Measurements from ENCODE around the gene MYBPC1.
A peak's percentile ranks its signal among the peaks of the same experiment; 100 is the strongest.
"Not testable (repeated sequence)": the region's sequence is repeated elsewhere in the genome, so short reads cannot be mapped to it uniquely, and the experiment has no call there.

MYBPC1 gene

DNA sequence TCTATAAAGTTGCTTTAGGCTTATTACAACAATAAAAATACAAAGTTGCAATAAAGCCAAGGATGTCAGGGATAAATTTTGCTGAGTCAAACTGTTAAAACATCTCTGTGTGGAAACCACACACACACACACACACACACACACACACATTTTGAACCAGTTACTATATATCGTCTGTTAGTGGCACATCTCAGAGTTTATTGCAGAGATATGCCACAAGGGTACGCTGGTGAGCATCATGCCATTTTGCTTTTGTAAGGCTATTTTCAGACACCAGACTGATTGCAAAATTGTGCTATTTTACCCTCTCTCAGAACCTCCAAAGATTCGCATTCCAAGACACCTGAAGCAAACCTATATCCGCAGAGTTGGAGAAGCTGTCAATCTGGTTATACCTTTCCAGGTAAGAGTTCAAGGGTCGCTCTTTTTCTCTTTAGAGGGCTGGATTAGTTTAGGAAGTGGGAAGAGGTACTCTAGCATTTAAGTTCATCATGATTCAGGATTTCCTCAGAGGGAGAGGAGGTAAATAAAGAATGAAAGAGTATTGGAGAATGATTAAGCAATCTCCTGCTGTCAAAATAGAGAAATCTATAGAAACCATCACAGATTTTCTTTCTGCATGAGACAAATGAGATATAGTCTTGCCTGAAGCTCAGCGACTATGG lies 75.4 kb downstream of the MYBPC1 start:
- TF ChIP-seq, protein P1, sequence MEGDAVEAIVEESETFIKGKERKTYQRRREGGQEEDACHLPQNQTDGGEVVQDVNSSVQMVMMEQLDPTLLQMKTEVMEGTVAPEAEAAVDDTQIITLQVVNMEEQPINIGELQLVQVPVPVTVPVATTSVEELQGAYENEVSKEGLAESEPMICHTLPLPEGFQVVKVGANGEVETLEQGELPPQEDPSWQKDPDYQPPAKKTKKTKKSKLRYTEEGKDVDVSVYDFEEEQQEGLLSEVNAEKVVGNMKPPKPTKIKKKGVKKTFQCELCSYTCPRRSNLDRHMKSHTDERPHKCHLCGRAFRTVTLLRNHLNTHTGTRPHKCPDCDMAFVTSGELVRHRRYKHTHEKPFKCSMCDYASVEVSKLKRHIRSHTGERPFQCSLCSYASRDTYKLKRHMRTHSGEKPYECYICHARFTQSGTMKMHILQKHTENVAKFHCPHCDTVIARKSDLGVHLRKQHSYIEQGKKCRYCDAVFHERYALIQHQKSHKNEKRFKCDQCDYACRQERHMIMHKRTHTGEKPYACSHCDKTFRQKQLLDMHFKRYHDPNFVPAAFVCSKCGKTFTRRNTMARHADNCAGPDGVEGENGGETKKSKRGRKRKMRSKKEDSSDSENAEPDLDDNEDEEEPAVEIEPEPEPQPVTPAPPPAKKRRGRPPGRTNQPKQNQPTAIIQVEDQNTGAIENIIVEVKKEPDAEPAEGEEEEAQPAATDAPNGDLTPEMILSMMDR (IDR thresholded peaks at IDR 0.05; ENCODE audit: extremely low read depth, missing control alignments) = peak; percentile 40
- DNase-seq (ENCODE audit: low spot score) = peak; percentile 29

DNA sequence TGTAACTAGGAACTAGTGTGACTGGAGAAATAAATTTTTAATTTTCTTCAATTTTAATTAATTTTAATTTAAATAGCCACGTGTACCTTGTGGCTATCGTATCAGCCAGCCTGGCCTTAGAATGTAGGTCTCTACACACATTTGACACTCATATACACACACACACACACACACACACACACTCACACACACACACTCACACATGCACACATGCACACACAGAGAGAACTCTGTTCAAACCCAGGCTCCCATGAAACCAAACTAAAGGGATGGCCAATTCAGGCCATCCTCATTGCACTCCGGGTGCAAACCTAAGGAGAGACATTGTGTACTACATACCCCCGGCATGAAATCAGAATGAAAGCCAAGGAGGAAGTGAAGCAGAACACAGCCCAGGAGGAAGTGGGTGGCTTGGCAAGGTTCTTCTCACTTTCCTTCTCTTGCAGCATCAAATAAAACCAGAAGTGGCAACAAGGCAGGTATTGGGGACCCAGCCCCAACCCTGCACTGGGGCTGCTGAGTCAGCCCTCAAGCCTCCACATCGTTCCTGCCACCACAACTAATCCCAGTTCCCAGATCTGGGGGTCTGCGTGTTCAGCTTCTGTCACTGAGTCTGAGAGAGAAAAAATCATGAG lies 76.5 kb downstream of the MYBPC1 start:
- peak; percentile 13 for DNase-seq (ENCODE audit: low spot score)
- TF ChIP-seq, protein P1 (IDR thresholded peaks at IDR 0.05; ENCODE audit: extremely low read depth, missing control alignments) = no peak

DNA sequence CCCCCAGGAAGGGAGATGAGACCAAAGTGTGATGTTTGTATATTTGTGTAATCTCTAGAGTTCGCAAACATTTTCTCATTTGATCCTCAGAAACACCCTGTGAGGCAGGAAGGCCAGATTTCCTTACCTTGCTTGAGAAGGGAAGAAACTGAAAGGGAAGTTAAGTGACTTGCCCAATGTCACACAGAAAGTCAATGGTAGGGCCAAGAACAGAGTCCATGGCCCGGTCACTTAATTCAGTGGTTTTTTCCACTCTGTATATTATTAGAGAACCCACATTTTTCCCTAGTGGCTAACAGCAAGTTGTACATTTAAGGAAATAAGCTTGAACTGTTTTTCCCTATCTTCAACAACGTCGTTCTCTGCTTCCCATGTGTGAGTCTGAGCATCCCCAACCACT lies 77.1 kb downstream of the MYBPC1 start:
- TF ChIP-seq, protein P1 (IDR thresholded peaks at IDR 0.05; ENCODE audit: extremely low read depth, missing control alignments) = no peak

DNA sequence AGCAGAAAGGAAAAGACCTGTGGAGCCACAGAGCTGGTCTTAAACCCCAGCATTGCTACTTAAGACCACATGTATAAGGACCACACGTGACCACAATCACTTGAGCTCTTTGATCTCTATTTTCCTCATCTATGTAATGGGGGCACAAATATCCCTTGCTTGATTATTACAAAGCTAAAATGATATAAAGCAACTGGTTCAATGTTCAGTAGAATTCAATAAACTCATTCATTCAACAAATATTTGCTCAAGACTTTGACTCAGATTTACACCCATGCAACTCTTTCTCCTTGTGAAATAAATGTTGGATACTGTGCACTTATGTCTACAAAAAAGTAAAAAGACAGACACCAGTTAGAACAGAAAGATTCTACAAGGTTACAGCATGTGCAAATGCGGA lies 80.8 kb downstream of the MYBPC1 start:
- TF ChIP-seq, protein P1 (IDR thresholded peaks at IDR 0.05; ENCODE audit: extremely low read depth, missing control alignments) = no peak
- no peak for DNase-seq (ENCODE audit: low spot score)

More for the DNA sequence above, 77.1 kb downstream of the MYBPC1 start:
- no peak for DNase-seq (ENCODE audit: low spot score)

DNA sequence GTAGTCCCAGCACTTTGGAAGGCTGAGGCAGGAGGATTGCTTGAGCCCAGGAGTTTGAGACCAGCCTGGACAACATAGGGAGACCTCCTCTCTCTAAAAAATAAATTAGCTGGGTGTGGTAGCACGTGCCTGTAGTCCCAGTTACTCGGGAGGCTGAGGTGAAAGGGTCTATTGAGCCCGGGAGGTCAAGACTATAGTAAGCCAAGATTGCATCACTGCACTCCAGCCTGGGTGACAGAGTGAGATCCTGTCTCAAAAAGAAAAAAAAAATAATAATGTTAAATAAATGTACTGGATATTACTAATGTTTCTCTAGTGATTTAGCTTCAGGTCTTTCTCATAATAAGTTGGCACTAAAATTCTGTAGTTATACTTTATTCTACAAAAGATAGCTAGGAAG lies 81.7 kb downstream of the MYBPC1 start:
- not testable (repeated sequence) for DNase-seq (ENCODE audit: low spot score)

DNA sequence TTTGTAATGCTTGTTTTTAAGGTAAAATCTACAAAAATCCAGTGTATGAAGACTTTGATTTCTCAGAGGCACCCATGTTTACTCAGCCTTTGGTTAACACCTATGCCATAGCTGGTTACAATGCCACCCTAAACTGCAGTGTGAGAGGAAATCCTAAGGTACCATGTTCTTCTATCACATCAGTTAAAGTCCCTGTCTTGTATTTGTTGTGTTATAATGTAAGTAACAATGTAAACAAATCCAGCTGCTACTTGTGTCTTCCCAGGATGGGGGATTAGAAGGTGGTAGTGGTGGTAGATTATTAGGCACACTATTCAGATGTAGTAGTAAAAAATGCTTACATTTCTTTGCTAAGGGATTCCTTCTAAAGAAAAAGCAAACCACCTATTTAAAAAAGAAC lies 83.3 kb downstream of the MYBPC1 start:
- no peak for DNase-seq (ENCODE audit: low spot score)
- TF ChIP-seq, protein P1 (IDR thresholded peaks at IDR 0.05; ENCODE audit: extremely low read depth, missing control alignments) = no peak

DNA sequence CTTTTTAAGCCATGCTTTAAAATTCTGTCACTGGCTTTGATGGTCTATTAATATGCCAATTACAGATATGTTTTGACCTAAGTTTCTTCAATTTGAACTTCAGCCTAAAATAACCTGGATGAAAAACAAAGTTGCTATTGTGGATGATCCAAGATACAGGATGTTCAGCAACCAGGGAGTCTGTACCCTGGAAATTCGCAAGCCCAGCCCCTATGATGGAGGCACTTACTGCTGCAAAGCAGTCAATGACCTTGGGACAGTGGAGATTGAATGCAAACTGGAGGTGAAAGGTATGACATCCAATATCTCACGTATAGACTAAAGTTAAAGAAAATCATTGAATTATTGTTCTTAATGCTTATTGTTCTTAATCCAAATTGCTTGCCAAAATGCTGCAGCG lies 85.5 kb downstream of the MYBPC1 start:
- no peak for DNase-seq (ENCODE audit: low spot score)
- TF ChIP-seq, protein P1 (IDR thresholded peaks at IDR 0.05; ENCODE audit: extremely low read depth, missing control alignments) = no peak

DNA sequence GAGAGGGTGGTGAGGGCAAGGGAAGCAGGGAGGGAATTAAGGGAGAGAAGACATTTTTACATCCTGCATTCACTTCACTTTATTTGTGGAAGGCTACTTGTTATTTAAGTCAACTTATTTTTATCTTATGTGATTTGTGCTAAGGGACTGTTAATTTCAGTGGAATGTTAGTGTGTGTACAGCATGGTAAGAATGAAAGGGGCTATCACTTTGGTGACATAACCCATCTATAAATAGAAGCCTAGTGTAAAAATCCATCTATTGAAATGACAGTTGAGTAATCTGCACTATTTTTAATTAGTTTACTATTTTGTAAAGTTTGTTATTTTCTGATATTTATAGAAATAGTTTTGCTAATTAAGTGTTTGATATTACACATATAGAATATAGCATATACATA lies 85.9 kb downstream of the MYBPC1 start:
- TF ChIP-seq, protein P1 (IDR thresholded peaks at IDR 0.05; ENCODE audit: extremely low read depth, missing control alignments) = no peak
- no peak for DNase-seq (ENCODE audit: low spot score)

DNA sequence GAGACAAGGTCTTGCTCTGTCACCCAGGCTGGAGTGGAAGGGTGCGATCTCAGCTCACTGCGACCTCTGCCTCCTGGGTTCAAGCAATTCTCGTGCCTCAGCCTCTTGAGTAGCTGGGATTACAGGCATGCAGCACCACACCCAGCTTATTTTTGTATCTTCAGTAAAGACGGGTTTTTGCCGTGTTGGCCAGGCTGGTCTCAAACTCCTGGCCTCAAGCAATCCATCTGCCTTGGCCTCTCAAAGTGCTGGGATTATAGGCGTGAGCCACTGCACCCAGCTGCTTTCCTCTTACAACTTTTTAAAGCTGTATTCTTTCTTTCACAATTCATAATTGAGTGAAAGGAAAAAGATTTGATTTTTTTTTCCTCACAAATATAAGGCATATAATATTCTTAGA lies 86.9 kb downstream of the MYBPC1 start:
- not testable (repeated sequence) for DNase-seq (ENCODE audit: low spot score)

Data from GM20000 (cell line).